22Rv1 (cell line): ENCODE data around the gene MYO10.

Source experiments
- CTCF ChIP-seq: fragments of 450-650 bp; IDR thresholded peaks from 2 replicates; pipeline ENCODE4 v1.5.1; 2017; ENCODE audit warnings: mild to moderate bottlenecking
- ZFX ChIP-seq: fragments of 450-650 bp; IDR thresholded peaks from 2 replicates; pipeline ENCODE4 v1.6.1; 2017; ENCODE audit warnings: antibody characterized with exemption, borderline replicate concordance

GRCh38 chr5:16800477-16800876 lies 135.6 kb downstream of the MYO10 start:
- TF ChIP-seq CTCF: no peak
- no peak for TF ChIP-seq ZFX
